ENCODE measurements around the gene ZNF580.

ZNF580 gene, protein sequence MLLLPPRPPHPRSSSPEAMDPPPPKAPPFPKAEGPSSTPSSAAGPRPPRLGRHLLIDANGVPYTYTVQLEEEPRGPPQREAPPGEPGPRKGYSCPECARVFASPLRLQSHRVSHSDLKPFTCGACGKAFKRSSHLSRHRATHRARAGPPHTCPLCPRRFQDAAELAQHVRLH

DNA sequence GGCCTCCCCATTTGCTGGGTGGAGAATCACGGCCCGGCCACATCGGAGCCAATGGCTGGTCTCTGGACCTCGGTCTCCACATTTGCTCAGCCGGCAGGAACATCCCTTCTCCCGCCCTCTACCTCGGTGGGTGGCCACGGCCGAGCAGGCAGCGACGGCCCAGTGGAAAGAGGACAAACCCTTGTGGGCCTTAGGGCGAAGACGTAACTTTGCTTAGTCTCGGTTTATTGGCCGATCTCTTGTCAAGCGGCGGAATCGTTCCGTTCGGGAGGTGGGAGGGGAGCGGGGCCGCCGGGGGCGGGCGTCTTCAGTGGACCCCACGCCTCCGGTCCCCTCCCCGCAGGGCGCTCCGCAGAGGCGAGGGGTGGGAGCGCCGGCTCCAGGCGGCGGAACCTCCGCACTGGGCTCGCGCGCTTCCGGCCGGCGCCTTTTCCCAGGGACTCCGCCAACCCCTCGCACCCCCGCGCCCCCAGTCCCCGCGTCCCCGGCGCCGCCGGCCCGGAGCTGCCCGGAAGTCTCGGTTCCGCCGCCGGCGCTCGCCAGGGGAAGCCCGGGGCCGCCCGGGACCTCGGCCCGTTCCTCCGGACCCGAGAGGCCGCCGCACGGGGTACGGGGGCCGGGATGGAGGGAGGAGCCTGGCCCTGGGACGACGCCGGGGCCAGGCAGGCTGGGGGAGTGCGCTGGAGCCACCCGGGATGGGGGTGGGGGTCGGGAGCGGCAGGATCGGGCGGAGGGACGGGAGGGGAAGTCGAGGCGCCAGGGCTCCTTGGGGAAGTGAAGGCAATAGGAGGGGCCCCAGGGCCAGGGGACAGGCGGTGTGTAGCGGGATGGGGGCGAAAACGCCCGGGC is at the start of gene ZNF580:
Gene ZNF580, plus strand, starts transcription at position 426 of the 849 bp plus-strand sequence. CDS start 1,507 bp downstream, outside the sequence.
- DNase-seq, result peak; percentile 83

DNA sequence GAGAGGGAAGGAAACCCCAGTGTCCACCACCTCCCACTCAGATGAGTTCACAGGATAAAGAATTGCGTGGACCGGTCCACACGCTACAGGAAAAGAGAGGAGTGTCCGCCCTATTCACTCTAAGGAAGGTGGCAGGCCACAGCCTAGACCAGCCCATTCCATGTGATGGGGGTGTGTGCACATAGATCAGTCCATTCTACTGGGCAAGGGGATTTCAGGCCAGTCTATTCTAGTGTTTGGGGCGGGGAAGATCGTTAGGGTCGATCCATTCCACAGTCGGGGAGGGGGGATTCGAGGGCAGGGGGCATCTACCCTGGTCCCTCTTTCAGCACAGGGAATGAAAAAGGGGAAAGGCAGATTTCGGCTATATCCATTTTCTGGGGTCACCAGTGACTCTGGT is 49.2 kb upstream of the ZNF580 start:
- no peak for DNase-seq

DNA sequence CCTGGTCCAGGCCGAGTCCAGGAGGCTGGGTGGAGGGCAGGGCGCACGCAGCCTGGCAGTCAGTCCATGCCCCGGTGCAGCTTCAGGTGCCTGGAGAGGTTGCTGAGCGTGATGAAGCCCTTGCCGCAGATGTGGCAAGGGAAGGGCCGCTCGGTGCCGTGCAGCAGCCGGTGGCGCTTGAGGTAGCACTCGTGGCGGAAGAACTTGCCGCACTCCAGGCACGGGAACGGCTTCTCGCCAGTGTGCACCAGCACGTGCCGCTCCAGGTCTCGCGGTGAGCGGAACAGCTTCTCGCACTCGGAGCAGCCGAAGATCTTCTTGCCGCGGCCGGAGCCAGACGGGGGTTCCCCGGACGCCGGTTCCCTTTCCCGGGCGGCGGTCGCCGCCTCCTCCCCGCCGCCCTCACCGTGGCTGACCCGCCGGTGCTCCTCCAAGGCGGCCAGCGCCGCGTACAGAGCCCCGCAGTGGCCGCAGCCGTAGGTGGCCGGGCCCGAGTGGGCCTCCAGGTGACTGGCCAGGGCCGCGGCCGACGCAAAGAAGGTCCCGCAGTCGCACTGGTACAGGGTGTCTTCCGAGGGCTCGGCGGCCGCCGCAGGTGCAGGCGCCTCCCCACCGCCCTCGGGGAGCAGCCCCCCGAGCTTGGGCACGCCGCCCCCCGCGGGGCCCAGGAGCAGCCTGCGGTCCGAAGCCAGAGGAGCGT is 48.3 kb upstream of the ZNF580 start:
- no peak for DNase-seq

DNA sequence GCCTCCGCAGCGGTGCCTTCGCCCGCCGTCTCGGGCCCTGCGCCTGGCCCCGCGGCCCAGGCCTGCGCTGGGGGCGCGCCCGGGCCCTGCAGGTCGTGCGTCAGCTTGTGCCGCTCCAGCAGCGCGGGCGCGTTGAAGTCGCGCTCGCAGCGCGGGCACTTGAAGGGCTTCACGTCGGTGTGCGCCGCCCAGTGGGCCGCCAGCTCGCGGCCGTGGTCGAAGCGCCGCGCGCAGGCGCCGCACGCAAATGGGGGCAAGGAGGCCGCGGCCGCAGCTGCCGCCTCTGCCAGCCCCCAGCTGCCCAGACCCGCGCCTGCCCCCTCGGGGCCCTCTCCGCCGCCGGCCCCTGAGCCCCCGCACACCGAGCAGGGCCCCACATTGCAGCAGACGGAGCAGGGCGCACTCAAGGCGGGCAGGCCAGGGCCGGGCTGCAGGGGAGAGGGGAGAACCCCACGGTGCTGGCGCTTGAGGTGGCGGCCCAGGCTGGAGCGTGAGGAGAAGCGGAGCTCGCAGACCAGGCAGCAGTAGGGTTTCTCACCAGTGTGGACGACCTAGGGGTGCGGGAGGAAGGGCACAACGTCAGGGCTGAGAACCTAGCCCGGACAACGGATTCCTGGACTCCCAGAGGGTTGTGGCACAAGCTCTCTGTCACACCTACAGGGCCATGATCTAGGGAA is 47.6 kb upstream of the ZNF580 start:
- no peak for DNase-seq

DNA sequence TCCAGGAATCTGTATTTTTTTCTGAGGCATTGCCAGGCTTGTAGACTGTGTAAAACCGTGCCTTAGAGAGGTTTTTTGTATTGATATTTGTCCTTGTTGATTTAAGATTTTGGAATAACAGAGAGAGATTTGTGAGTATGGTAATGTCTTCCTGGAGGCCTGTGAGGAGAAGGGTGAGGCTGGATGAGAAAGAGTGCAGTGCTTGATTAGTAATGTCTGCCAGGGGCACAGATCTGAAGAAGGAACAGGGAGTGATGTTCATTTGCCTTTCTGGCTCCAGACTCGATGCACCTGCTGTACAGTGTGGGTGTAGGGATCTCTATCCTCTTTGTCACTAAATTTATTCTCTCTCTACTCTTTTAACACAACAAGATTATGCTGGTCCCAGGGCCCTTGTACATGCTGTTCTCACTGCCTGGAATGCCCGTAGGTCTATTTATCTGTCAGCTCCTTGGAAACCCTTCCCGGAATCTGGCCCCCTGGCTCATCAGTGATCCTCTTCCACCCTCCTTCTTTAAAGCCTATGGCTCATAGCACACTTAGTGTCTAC is 45.7 kb upstream of the ZNF580 start:
- no peak for DNase-seq

DNA sequence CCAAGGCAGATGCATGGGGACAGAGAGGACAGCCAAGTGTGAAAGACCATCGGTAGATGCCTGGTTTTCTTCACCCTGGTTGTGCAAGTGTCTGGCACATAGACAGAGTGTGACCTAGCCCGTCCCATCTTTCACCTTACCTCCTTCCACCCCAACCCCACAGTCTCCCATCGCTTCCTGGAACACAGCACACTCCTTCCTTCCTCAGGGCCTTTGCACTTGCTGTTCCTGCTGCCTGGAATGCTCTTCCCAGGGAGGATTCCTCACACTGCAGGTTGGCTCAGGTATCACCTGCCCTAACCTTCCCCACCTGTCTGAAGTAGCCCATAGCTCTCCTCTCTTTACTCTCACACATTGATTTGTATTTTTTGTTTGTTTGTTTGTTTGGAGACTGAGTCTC is 44.5 kb upstream of the ZNF580 start:
- DNase-seq, result no peak

DNA sequence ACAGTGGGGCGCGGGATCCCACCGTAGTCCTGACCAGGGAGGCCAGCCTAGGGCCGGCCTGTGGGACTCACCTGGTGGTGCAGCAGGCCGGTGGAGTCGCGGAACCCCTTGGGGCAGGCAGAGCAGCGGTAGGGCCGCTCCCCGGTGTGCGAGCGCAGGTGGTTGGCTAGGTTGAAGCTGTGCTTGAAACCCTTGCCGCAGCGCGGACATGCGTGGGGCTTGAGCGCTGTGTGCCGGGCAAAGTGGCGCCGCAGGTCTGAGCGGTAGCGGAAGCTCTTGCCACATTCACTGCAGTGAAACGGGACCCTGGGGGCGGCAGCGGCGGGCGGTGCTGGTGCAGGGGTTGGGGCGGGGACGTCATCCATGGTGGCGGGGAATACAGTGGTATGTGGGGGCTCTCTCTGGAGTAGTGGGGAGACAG is 43.3 kb upstream of the ZNF580 start:
- DNase-seq, result no peak

DNA sequence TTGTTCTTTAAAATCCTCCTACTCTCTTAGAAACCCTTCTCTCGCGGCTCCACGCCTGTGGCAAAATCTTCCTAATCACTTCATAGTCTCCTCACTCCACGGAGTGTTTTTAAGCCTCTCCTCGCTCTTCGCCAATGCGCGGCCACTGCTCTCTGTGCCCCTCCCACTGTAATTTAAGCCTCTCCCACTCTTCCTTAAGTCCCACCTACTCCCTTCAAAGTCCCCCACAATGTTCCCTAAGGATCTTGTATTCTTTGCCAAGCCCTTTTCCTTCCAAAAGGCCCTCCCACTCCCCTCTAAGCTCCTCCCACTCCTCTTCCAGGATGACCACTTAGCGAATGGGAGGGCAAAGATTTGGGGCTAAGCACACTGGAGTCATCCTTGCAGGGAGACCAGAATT is 42.8 kb upstream of the ZNF580 start:
- DNase-seq, result no peak

DNA sequence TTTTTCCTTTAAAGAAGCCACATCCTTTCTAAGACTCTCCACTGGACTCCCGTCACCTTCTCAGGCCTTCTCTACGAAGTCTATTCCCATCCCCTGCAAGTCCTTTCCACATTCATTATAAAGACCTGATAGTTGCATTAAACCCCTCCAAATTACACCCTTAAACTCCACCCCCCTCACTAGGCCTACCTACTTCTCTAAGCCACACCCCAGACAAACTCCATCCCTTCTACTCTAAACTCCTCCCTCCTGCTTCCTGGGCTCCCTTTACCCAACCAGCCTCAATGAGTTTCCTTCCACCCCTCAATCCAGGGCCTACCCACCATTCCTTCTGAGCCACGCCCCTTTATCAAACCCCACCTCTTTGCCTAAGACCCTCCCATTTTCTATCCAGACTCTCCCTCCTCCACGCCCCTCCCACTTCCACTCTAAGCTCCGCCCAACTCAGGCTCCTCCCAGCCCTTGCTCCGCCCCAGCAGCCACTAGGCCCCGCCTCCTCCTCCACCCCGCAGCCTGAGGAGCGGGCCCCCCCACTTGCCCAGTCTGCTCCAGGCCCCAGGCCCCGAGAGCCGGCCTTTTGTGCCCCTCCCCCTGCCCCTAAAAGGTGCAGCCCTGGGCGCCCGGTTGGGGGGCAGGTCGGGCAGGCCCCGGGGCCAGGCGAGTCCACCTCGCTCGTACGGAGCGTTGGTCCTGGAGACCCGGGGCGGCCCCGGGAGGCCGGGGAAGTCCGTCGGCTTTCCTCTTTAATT is 41.9 kb upstream of the ZNF580 start:
- DNase-seq, result peak; percentile 97

DNA sequence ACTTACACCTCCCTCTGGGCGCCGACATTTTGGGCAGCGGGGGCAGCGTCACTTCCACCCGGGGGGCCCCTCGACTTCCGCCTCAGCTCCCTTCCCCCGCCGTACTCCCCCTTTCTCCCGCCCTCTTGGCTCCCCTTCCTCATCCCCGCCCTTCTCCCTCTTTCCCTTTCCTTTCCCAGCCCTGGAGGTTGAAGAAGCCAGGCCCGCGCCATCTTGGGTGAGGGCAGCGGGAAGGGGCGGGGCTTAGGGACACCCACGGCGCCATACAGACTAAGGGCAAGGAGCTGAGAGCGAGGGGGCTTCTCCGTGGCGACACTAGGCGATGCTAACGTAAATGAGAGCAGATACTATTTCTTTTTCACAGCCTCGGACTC is 41.3 kb upstream of the ZNF580 start, which contains the start of gene FIZ1:
Gene FIZ1, minus strand, starts transcription at position 50 of the 374 bp plus-strand sequence. CDS start 1,652 bp downstream, outside the sequence.
- peak; percentile 99 for DNase-seq

DNA sequence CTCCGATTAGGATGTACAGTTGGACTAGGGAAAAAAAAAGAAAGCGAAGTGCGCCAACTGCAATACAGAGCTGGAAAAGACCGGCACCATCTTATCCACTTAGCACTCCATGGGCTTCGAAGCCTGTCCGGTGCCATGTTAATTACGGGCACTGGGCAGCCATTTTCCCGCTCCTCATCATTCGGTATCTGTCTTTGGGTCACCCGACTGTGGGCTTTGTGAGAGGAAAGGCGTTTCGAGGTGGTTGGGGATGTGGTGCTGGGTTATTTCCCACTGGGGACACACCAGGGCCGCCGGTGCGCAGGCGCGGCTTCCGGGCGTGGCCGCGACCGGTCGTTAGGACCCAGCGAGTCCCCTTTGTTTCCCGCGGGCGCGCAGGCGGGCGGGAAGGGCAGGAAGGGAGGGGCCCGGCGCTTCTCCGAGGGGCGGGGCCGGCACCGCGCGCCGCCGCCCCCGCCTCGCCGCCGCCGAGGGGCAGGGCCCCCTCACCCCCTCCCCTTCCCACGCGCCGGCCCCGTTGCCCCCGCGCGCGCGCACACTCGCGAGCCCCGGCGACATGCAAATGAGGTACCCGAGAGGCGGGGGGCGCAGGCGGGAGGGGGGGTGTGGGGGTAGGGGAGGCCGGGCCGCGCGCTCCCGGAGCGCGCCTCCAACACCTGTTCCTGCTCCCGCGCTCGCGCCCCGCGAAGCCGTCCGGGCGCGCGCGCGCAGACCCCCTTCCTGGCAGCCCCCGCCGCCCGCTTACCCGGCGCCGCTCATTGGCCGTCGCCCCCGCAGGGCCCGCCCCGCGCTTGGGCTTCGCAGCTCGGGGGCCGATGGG is 40.8 kb upstream of the ZNF580 start, which contains the start of gene ZNF524:
Gene ZNF524, plus strand, starts transcription at position 447 of the 820 bp plus-strand sequence. CDS start 1,825 bp downstream, outside the sequence.
- DNase-seq, result peak; percentile 90

DNA sequence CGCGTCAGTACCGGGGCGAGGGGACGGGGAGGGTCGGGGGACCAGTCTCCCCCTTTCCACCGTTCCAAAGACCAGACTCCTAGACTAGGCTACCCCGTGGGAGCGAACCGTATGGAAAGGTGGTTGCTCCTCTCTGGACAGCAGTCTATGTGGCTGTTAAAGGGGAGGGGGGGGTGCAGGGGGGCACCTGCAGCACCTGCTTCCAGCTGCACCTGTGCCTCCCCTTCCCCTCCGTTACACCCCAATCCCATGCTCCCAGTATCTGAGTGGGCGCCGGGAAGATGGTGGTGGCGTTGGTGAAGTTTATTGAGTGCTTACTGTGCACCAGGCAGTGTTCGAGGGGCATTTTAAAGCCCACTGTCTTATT is 40.2 kb upstream of the ZNF580 start:
- DNase-seq, result no peak

DNA sequence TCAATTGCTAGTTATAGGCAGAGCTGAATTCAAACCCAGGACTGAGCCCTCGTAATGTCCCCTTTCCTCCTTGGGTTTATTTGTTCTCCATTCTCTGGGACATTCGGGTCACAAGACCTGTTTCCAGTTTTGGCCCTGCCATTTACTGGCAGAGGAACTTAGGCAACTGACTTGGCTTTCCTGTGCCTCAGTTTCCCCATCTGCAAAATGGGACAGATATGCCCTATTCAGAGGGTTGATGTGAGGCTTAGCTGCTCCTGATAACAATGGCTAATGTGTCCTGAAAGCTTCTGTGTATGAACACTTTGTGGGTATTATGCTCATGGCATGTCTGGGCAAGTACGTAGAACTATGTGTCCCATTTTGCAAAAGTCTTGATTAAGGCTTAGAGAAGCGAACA is 39.7 kb upstream of the ZNF580 start:
- no peak for DNase-seq

DNA sequence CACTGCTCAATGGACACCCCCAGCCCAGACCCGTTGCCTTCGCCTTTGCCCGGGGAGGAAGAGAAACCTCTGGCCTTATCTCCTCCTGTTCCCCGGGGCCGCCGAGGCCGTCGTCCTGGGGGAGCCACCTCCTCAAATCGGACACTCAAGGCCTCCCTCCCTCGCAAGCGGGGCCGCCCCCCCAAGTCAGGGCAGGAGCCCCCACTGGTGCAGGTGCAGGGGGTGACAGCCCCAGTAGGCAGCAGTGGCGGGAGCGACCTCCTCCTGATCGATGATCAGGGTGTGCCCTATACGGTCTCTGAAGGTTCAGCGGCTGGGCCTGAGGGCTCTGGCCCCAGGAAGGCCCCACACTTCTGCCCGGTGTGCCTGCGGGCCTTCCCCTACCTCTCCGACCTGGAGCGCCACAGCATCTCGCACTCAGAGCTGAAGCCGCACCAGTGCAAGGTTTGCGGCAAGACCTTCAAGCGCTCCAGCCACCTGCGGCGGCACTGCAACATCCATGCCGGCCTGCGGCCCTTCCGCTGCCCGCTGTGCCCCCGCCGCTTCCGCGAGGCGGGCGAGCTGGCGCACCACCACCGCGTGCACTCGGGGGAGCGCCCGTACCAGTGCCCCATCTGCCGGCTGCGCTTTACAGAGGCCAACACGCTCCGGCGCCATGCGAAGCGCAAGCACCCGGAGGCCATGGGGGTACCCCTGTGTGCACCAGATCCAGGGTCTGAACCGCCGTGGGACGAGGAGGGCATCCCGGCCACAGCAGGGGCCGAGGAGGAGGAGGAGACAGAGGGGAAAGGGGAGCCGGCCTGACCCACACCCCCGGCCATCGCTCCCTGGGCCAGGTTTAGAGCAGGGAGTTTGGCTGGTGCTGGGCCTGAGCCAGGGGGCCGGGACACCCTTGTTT is 38.4 kb upstream of the ZNF580 start:
- no peak for DNase-seq

DNA sequence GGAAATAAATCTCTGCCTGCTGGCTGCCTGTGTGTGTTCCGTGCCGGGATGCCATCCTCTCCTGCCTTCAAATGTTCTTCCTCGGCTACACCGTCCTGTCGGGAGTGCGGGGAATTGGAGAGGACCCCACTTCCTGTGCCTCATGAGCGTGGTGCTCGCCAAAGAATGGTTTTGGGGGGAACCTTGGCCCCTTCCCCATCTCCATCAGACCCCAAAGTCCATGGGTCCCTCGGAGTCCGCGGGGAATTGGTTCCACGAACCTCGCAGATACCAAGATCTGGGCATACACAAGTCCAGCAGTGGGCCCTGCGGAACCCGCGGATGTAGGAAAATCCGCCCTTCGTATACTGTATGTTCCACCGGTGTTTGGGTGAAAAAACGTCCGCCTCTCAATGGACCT is 37.7 kb upstream of the ZNF580 start:
- DNase-seq, result no peak

DNA sequence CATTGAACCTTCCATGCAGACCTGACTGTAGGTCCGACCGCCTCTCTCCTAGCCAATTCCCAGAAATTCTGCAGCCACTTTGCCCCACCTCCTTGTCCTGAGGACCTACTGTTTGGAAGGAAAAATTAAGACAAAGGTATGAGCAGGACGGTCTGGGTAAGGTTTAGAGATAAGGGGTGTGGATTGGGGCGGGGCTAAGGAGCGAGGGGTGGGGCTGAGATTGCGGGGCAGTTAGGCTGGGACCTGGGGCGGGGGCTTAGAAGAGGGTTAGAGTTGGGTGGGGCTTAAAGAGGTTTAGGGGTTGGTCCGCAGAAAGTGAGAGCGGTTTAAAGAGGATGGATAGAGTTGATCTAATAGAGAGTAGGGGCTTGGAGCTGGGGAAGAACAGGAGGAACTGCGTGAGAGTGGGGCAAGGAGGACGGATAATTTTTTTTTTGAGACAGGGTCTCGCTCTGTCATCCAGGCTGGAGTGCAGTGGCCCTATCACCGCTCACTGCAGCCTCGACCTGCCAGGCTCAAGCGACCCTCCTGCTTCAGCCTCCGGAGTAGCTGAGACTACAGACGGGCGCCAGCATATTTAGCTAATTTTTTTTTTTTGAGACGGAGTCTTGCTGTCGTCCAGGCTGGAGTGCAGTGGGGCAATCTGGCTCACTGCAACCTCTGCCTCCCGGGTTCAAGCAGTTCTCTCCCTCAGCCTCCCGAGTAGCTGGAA is 37.1 kb upstream of the ZNF580 start:
- DNase-seq, result no peak

DNA sequence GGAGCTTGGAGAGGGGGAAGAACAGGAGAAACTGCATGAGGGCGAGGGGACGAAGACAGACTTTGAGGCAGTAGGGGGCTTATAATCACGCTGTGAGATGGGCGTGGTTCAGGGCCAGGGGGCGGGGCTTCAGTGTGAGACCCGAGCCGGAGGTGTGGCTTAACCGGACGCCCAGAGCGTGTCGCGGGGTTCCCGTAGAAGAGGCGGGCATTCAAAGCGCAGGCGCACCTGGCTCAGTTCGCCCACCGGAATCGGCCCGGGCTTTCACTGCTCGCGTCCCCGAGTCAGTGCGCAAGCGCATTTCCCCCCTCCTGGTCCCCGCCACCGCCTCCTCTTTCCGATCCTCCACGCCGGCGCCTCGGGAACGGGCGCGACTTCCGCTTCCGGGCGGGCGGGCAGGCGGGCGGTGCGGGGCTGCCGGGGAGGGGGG is 35.6 kb upstream of the ZNF580 start:
- peak; percentile 99 for DNase-seq

DNA sequence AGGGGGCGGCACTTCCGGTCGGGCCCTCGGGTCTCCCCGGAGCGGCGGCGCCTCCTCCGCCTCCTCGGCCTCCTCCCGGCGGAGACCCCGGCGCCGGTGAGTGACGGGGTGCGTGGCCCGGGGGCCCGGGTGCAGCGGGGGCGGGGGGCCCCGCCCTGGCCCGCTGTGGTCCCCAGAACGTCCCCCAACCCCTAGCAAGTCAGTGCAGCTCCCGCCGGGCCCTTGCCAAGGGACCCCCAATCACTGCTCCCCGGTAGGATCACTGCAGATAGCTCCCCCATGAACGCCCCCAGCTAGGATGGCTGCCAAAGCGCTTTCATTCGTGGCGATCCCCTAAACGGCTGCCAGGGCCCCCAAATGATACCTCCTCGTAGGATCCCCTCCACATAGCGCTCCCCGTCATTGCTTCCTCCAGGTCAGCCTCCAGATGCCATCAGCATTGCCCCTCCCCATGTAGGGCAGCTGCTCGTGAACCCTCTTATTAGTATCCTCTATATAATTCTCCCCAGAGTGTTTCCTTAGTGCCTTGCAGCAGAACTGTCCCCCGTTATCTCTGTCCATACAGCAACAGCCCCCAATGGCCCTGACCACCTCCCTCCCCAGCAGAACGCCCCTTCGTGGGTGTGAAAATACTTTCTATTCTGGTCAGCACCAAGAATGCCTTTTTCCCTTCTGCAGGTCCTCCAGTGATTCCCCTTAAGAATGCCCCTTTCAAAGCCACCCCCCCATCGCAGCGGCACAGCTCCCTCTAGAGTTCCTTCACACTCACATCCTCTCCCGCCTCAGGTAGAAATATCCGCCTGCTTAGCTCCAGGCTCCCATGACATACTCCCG is 34.9 kb upstream of the ZNF580 start, which contains the start of gene ZNF865:
Gene ZNF865, plus strand, starts transcription at position 11 of the 834 bp plus-strand sequence. CDS start 7,972 bp downstream, outside the sequence.
- DNase-seq, result peak; percentile 88

Data from EL (cell line).